Fibroblast of lung (primary cell): ENCODE measurements around the gene EXOC8.

ENCODE experiments used
- EZH2 ChIP-seq: IDR thresholded peaks from 2 replicates; pipeline ENCODE4 v1.5.1; 2012; ENCODE audit warnings: low read length, control low read depth, mild to moderate bottlenecking; ENCODE audit errors: missing control alignments
- TF ChIP-seq, protein P1 (sequence below), 2 donors: IDR thresholded peaks in 1 of 2; conservative IDR thresholded peaks in 1 of 2; 1 replicate in 1 of 2; 2 replicates in 1 of 2; pipeline ENCODE4 v1.5.1; 2011 to 2012; ENCODE audit warnings: low read length in 2 of 2, control low read depth in 1 of 2, inconsistent platforms in 1 of 2, low read depth in 1 of 2, mild to moderate bottlenecking in 1 of 2

DNA sequence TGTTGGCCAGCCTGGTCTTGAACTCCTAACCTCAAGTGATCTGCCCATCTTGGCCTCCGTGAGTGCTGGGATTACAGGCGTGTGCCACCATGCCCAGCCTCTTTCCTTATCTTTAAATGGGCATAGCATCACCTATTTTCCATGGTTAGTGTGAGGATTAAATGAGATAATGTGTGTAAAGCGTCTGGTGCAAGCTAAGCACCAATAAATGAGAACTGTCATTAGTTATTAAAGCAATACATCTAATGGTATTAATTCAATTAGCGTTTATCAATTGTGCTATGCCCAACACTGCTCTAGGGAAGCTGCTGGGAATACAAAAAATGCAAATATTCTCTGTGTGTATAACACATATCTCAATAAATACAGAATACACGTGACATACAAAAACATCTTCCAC, 10.0 kb downstream of the EXOC8 start:
- TF ChIP-seq EZH2 = no peak
- TF ChIP-seq, protein P1, sequence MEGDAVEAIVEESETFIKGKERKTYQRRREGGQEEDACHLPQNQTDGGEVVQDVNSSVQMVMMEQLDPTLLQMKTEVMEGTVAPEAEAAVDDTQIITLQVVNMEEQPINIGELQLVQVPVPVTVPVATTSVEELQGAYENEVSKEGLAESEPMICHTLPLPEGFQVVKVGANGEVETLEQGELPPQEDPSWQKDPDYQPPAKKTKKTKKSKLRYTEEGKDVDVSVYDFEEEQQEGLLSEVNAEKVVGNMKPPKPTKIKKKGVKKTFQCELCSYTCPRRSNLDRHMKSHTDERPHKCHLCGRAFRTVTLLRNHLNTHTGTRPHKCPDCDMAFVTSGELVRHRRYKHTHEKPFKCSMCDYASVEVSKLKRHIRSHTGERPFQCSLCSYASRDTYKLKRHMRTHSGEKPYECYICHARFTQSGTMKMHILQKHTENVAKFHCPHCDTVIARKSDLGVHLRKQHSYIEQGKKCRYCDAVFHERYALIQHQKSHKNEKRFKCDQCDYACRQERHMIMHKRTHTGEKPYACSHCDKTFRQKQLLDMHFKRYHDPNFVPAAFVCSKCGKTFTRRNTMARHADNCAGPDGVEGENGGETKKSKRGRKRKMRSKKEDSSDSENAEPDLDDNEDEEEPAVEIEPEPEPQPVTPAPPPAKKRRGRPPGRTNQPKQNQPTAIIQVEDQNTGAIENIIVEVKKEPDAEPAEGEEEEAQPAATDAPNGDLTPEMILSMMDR (conservative IDR thresholded peaks at IDR 0.05 in 1 of 2, IDR thresholded peaks at IDR 0.05 in 1 of 2; ENCODE audit: low read depth in 1 of 2, low read length in 2 of 2) = no peak
